HG03135 (cell line): ENCODE results near the gene ZNF205.
"Not testable (repeated sequence)": the region's sequence is repeated elsewhere in the genome, so short reads cannot be mapped to it uniquely, and the experiment has no call there.

ENCODE experiments used
- ATAC-seq: cut with Tn5 transposase; IDR thresholded peaks from one replicate; pipeline ENCODE4 v1.9.1; 2021; ENCODE audit warnings: mild to moderate bottlenecking, moderate library complexity; ENCODE audit not compliant: unreplicated experiment

Gene ZNF205

GRCh38 chr16:3112058-3112880, at the start of gene ZNF205:
ZNF205 (plus strand) TSS chr16:3112586; CDS start chr16:3113431, 845 bp downstream.
- ATAC-seq: no peak

GRCh38 chr16:3063625-3064386, 48.6 kb upstream of the ZNF205 start:
- no peak for ATAC-seq

GRCh38 chr16:3065069-3065741, 47.2 kb upstream of the ZNF205 start, which contains the start of gene IL32:
IL32 (plus strand) TSS chr16:3065640; CDS start chr16:3065812, 172 bp downstream.
- ATAC-seq: no peak

- no peak for ATAC-seq
Observed at GRCh38 chr16:3065742-3066439, 46.5 kb upstream of the ZNF205 start.

GRCh38 chr16:3066440-3066748, 46.0 kb upstream of the ZNF205 start:
- ATAC-seq: no peak

GRCh38 chr16:3068487-3068886, 43.9 kb upstream of the ZNF205 start:
- no peak for ATAC-seq

- ATAC-seq: not testable (repeated sequence)
Observed at GRCh38 chr16:3069146-3069545, 43.2 kb upstream of the ZNF205 start.

GRCh38 chr16:3070608-3071111, 41.7 kb upstream of the ZNF205 start:
- no peak for ATAC-seq

- ATAC-seq: no peak
Observed at GRCh38 chr16:3071655-3072054, 40.7 kb upstream of the ZNF205 start.

- not testable (repeated sequence) for ATAC-seq
Observed at GRCh38 chr16:3072148-3072547, 40.2 kb upstream of the ZNF205 start.

- not testable (repeated sequence) for ATAC-seq
Observed at GRCh38 chr16:3072576-3073263, 39.7 kb upstream of the ZNF205 start.

- no peak for ATAC-seq
Observed at GRCh38 chr16:3073448-3073847, 38.9 kb upstream of the ZNF205 start.

GRCh38 chr16:3074860-3075522, 37.4 kb upstream of the ZNF205 start:
- ATAC-seq: peak; percentile 59

- no peak for ATAC-seq
Observed at GRCh38 chr16:3075523-3075915, 36.9 kb upstream of the ZNF205 start.

GRCh38 chr16:3075946-3076345, 36.4 kb upstream of the ZNF205 start:
- not testable (repeated sequence) for ATAC-seq

- ATAC-seq: no peak
Observed at GRCh38 chr16:3076577-3076976, 35.8 kb upstream of the ZNF205 start.

GRCh38 chr16:3080024-3080423, 32.4 kb upstream of the ZNF205 start:
- no peak for ATAC-seq

GRCh38 chr16:3081957-3082356, 30.4 kb upstream of the ZNF205 start:
- not testable (repeated sequence) for ATAC-seq

GRCh38 chr16:3083408-3083807, 29.0 kb upstream of the ZNF205 start:
- ATAC-seq: not testable (repeated sequence)

GRCh38 chr16:3084491-3084890, 27.9 kb upstream of the ZNF205 start:
- ATAC-seq: no peak
